ENCODE data around the gene EIF5A. TPM values are rescaled to one million over a fixed set of nuclear protein-coding genes. Genes with fewer than 3 reads are reported as not detected.
"Not testable (repeated sequence)": the region's sequence is repeated elsewhere in the genome, so short reads cannot be mapped to it uniquely, and the experiment has no call there.

The EIF5A gene
- total and polyA plus RNA-seq, 2 donors: 123 to 348 TPM

- H3K27ac ChIP-seq (ENCODE audit: low read depth); H3K4me3 ChIP-seq (ENCODE audit: low read depth, low read length); DNase-seq (ENCODE audit: extremely low spot score); H3K36me3 ChIP-seq (ENCODE audit: insufficient read depth); H3K4me1 ChIP-seq (ENCODE audit: insufficient read depth): not testable (repeated sequence)
- WGBS: 77% methylated on average over 7 of the region's 7 CpGs
Observed at GRCh38 chr17:7337600-7337999, 30.2 kb downstream of the EIF5A start.

GRCh38 chr17:7340179-7340578, 32.8 kb downstream of the EIF5A start:
- WGBS: 81% methylated on average over 2 of the region's 2 CpGs
- H3K4me3 ChIP-seq (ENCODE audit: low read depth, low read length): no peak overlapping the region
- H3K4me1 ChIP-seq (ENCODE audit: insufficient read depth): no peaks in the 10 kb centered on the region
- no peak for DNase-seq (ENCODE audit: extremely low spot score)
- no peak overlapping the region for H3K27ac ChIP-seq (ENCODE audit: low read depth)
- no peaks in the 10 kb centered on the region for H3K36me3 ChIP-seq (ENCODE audit: insufficient read depth)

GRCh38 chr17:7341842-7342241, 34.4 kb downstream of the EIF5A start:
- Histone ChIP-seq H3K36me3 (ENCODE audit: insufficient read depth) (no peaks in the 10 kb centered on the region), H3K4me1 (ENCODE audit: insufficient read depth) (no peaks in the 10 kb centered on the region), H3K4me3 (ENCODE audit: low read depth, low read length) (no peak overlapping the region), H3K27ac (ENCODE audit: low read depth) (no peak overlapping the region)
- DNase-seq (ENCODE audit: extremely low spot score): no peak
- 90% methylated on average over 13 of the region's 13 CpGs for WGBS

- H3K4me1 ChIP-seq (ENCODE audit: insufficient read depth): no peaks in the 10 kb centered on the region
- no peaks in the 10 kb centered on the region for H3K36me3 ChIP-seq (ENCODE audit: insufficient read depth)
- 78% methylated on average over 15 of the region's 15 CpGs for WGBS
- no peak overlapping the region for H3K27ac ChIP-seq (ENCODE audit: low read depth)
- DNase-seq (ENCODE audit: extremely low spot score): no peak
- H3K4me3 ChIP-seq (ENCODE audit: low read depth, low read length): no peak overlapping the region
Observed at GRCh38 chr17:7343250-7343649, 35.8 kb downstream of the EIF5A start.

GRCh38 chr17:7346761-7347614, 39.6 kb downstream of the EIF5A start:
- no peaks in the 10 kb centered on the region for H3K4me1 ChIP-seq (ENCODE audit: insufficient read depth)
- no peaks in the 10 kb centered on the region for H3K36me3 ChIP-seq (ENCODE audit: insufficient read depth)
- no peak for DNase-seq (ENCODE audit: extremely low spot score)
- H3K27ac ChIP-seq (ENCODE audit: low read depth): no peak overlapping the region
- WGBS: 79% methylated on average over 18 of the region's 18 CpGs
- no peak overlapping the region for H3K4me3 ChIP-seq (ENCODE audit: low read depth, low read length)

- 59% methylated on average over 19 of the region's 19 CpGs for WGBS
- no peak overlapping the region for H3K27ac ChIP-seq (ENCODE audit: low read depth)
- H3K4me1 ChIP-seq (ENCODE audit: insufficient read depth): no peaks in the 10 kb centered on the region
Observed at GRCh38 chr17:7347630-7348477, 40.4 kb downstream of the EIF5A start.

GRCh38 chr17:7348478-7349242, 41.2 kb downstream of the EIF5A start:
- H3K27ac ChIP-seq (ENCODE audit: low read depth): no peak overlapping the region
- WGBS: 64% methylated on average over 19 of the region's 19 CpGs
- no peak for DNase-seq (ENCODE audit: extremely low spot score)
- no peak overlapping the region for H3K4me3 ChIP-seq (ENCODE audit: low read depth, low read length)
- no peaks in the 10 kb centered on the region for H3K36me3 ChIP-seq (ENCODE audit: insufficient read depth)
- no peaks in the 10 kb centered on the region for H3K4me1 ChIP-seq (ENCODE audit: insufficient read depth)

More at GRCh38 chr17:7347630-7348477, 40.4 kb downstream of the EIF5A start:
- Histone ChIP-seq H3K36me3 (ENCODE audit: insufficient read depth) (no peaks in the 10 kb centered on the region), H3K4me3 (ENCODE audit: low read depth, low read length) (no peak overlapping the region)
- no peak for DNase-seq (ENCODE audit: extremely low spot score)

- under 1% methylated on average over 91 of the region's 91 CpGs for WGBS
- peak; percentile 60 for DNase-seq (ENCODE audit: extremely low spot score)
- Histone ChIP-seq H3K27ac (ENCODE audit: low read depth) (peak within 1 kb of the TSS; percentile 98), H3K4me3 (ENCODE audit: low read depth, low read length) (peak within 1 kb of the TSS; percentile 75), H3K4me1 (ENCODE audit: insufficient read depth) (peaks cover 2% of the 10 kb centered on the region), H3K36me3 (ENCODE audit: insufficient read depth) (no peaks in the 10 kb centered on the region)
Observed at GRCh38 chr17:7351665-7352502, 44.5 kb downstream of the EIF5A start, which contains the start of gene KCTD11. Gene KCTD11 (plus strand): TSS chr17:7352162.

GRCh38 chr17:7352503-7352889, 45.1 kb downstream of the EIF5A start:
- H3K27ac ChIP-seq (ENCODE audit: low read depth): peak overlapping the region; percentile 91
- no peak for DNase-seq (ENCODE audit: extremely low spot score)
- no peaks in the 10 kb centered on the region for H3K36me3 ChIP-seq (ENCODE audit: insufficient read depth)
- H3K4me1 ChIP-seq (ENCODE audit: insufficient read depth): peaks cover 2% of the 10 kb centered on the region
- peak overlapping the region; percentile 75 for H3K4me3 ChIP-seq (ENCODE audit: low read depth, low read length)
- WGBS: 31% methylated on average over 10 of the region's 10 CpGs

- Histone ChIP-seq H3K36me3 (ENCODE audit: insufficient read depth) (no peaks in the 10 kb centered on the region), H3K4me3 (ENCODE audit: low read depth, low read length) (peak overlapping the region; percentile 75), H3K27ac (ENCODE audit: low read depth) (no peak overlapping the region), H3K4me1 (ENCODE audit: insufficient read depth) (peaks cover 2% of the 10 kb centered on the region)
- no peak for DNase-seq (ENCODE audit: extremely low spot score)
- 88% methylated on average over 37 of the region's 37 CpGs for WGBS
Observed at GRCh38 chr17:7352910-7353635, 45.6 kb downstream of the EIF5A start.

GRCh38 chr17:7354262-7354843, 46.9 kb downstream of the EIF5A start:
- Histone ChIP-seq H3K27ac (ENCODE audit: low read depth) (no peak overlapping the region), H3K36me3 (ENCODE audit: insufficient read depth) (no peaks in the 10 kb centered on the region), H3K4me3 (ENCODE audit: low read depth, low read length) (no peak overlapping the region), H3K4me1 (ENCODE audit: insufficient read depth) (peaks cover 2% of the 10 kb centered on the region)
- DNase-seq (ENCODE audit: extremely low spot score): peak; percentile 42
- WGBS: 61% methylated on average over 9 of the region's 9 CpGs

- H3K36me3 ChIP-seq (ENCODE audit: insufficient read depth): no peaks in the 10 kb centered on the region
- DNase-seq (ENCODE audit: extremely low spot score): no peak
- H3K27ac ChIP-seq (ENCODE audit: low read depth): no peak within 1 kb of the TSS
- H3K4me3 ChIP-seq (ENCODE audit: low read depth, low read length): no peak within 1 kb of the TSS
- 51% methylated on average over 10 of the region's 10 CpGs for WGBS
- peaks cover 2% of the 10 kb centered on the region for H3K4me1 ChIP-seq (ENCODE audit: insufficient read depth)
Observed at GRCh38 chr17:7355053-7355452, 47.6 kb downstream of the EIF5A start, which contains the start of gene TMEM95. Gene TMEM95 (plus strand): TSS chr17:7355156. CDS start chr17:7355205, 49 bp downstream.
